HG03520 (cell line): ENCODE results near the gene HADHB.
"Not testable (repeated sequence)": the region's sequence is repeated elsewhere in the genome, so short reads cannot be mapped to it uniquely, and the experiment has no call there.

Experiments used
- ATAC-seq: cut with Tn5 transposase; IDR thresholded peaks from one replicate; pipeline ENCODE4 v1.9.1; 2021; ENCODE audit warnings: mild to moderate bottlenecking, moderate library complexity; ENCODE audit not compliant: unreplicated experiment

HADHB gene

DNA sequence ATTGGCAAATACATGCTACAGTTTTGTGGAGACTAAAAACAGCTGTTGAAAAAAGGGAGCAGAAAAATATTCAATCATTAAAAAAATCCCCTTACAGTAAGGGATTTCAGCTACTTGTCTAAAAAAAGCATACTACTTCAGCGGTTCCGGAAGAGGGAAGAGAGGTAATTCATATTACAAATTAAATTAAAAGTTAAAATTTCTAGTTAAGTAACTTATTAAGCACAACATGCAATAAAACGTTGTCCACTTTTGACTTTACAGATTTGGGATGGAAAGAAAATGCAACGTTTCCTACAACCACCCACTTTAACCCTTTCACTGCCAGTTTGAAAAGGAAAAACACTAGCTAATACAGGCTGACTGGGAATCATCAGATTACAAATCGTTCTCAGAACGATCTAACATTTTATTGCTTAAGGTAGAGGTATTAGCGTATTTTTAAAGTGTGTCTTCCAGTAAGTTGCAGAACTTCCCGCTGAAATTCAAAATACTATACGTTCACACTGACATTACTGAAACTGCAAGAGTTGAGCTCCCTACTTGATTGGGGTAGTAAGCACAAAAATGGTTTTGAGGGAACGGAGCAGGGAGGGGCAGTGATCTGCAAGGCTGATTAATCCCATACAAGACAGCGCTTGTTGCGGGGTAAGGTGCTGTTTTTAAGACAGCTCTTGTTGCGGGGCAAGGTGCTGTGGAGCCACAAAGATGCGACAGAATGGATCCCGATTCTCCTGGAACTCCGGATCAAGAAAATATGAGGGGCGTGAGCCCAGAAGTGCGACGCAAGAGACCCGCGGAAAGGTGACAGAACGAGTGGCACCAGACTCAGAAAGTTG, 1.1 kb upstream of the HADHB start:
- no peak for ATAC-seq

DNA sequence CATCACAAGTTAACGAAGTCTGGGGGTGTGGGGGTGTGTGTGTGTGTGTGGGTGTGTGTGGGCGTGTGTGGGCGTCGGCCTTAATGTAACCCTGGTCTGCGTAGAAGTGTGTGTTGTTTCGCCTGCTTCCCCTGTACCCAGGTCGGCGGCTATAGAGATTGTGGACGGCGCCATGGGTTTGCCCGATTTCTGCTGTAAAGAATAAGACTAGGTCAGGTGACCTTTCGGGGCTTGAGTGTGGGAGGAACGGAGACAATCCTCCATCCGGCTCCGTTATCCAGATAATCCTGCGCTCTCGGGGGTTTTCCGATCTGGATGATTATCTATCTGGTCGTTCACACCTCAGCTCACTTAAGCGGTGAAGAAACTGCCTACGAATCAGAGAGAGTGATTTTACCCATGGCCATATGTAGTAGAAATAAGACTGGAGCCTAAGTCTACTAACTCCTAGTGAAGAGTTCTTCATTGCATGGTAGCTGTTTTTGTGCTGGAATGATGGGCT, 543 bp downstream of the HADHB start:
- ATAC-seq: peak; percentile 9

DNA sequence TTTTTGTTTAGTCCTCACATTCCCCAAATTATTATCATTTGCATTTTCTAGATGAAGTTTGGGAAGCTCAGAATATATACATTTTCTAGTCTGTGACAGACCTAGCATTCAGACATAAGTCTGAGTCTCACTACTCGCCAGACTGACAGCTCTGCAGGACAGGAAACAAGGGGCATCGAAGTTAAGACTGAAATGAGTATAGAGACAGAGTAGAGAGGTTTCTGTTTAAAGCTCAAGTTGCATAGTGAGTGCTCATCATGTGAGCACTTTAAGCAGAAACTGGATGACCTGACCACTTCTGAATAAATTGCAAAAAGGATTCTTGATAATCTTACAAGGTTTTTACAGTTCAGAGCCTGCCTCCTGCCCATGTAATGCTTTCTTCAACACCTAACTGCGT, 1.1 kb downstream of the HADHB start:
- peak; percentile 48 for ATAC-seq

DNA sequence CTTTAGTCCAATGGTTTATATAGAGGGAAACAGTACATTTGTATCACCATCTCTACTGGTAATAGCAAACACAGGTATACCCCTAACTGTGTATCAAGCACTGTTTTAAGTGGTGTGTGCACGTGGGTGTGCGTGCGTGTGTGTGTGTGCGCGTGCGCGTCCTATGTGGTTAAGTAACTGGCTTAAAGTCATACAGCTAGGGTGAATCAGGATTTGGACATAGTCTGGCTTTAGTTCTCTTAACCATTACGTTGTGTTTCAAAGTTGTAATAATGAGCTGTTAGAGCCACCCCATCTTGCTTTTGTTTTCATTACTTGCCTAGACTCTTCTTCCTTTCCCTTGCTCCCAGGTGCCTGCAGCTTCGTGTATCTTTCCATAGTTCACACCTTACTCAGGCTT, 2.1 kb downstream of the HADHB start:
- no peak for ATAC-seq

DNA sequence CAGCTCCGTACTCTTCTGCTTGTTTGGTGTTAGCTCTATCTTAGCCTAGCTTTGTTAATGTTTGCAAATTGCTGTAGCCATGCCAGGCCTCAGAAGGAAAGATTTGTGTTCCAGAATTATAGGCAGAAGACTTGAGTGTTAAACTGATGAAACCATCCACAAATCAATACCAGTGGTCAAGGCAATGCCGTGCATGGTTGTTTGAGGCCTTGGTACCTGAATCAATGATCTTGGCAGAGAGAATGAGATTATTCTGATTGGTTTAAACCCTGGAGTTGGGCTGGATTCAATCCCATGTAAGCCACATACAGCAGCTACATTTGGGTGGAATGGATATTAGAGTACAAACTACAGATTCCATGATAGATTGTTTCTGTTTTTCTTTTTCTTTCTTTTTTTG, 4.9 kb downstream of the HADHB start:
- no peak for ATAC-seq

DNA sequence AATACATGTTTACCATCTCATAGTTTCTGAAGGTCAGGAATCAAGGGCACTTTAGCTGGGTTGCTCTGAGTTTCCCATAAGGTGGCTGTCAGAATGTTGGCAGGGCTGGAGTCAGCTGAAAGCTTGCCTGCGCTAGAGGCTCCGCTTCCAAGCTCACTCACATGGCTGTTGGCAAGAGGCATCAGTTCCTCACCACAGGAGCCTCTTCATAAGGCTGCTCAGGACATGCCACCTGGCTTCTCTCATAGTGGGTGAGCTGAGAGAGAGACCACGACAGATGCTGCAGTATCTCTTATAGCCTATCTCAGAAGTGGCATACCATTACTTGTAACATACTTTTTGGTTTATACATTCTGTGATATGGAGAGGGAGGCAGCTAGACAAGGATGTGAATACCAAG, 7.2 kb downstream of the HADHB start:
- ATAC-seq: no peak

DNA sequence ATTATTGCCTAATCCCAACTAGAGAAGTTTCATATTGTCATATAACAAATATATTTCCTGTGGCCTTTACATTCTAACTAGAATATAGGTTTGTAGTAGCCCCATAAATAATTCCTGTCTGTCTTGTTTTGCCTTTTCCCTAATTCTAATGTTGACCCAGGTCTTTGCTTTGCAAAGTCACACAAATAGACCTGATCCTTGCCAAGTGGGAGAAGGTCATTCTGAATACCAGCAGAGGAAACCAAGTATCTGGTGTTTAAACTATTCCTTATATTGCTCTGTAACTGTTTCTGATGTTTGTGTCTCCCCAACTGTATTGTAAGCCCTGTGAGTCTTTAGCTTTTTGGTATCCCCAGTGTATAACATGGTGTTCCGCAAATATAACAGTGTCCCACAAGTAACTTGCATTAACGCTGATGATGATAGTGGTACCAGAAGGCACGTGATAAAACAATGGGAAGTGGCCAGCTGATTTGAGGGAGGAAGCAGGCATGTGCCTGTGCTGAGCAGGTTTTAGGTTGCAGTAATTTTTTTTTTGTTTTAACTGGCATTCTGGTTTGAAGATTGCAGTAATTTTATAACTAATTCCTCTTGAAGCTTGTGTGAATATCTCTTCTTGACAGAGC, 11.1 kb downstream of the HADHB start:
- ATAC-seq: no peak

DNA sequence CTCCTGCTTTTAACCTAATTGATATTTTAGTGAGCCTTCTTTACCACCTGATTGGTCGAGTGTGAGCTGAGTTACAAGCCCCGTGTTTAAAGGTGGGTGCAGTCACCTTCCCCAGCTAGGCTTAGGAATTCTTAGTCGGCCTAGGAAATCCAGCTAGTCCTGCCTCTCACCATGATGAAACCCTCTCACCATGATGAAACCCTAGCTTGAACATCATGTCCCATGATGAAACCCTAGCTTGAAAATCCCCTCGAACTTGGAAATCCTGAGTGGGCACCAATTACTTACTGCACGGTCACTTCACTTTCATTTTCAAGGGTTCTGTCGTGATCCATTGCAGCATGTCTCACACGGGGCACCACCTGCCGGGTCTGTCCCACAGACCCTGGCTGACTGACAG, 14.1 kb downstream of the HADHB start:
- not testable (repeated sequence) for ATAC-seq

DNA sequence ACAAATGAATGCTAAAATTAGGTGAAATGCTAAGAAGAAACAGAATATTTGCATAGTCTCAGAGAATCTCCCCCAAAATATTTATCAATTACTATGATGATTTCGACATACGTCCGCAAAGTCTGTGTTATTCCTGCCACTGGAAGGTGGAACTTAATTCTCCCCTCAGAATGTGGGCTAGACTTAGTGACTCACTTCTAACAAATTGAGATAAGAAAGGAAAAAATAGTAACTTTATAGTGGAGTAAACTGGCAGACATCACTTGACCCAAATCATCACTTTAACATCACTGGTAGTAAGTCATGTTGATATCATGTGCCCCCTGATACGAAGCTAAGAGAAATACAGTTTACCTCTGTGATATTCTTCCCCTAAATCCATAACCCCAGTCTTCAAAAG, 23.5 kb downstream of the HADHB start:
- no peak for ATAC-seq

DNA sequence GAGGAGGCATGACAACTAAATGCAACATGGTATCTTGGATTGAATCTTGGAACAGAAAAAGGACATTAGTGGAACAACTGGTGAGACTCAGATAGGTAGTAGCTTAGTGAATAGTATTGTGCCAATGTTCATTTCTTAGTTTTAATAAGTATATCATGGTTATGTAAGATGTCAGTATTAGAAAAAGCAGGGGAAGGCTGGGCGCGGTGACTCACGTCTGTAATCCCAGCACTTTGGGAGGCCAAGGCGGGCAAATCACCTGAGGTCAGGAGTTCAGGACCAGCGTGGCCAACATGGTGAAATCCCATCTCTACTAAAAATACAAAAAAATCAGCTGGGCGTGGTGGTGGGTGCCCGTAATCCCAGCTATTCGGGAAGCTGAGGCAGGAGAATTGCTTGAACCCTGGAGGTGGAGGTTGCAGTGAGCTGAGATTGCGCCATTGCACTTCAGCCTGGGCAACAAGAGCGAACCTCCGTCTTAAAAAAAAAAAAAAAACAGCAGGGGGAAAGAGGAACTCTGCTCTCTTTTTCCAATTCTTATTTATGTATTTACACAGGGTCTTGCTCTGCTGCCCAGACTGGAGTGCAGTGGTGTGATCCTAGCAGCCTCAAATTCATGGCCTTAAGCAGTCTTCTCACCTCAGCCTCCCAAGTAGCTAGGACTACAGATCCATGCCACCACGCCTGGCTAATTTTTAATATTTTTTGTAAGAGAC, 24.1 kb downstream of the HADHB start:
- not testable (repeated sequence) for ATAC-seq

DNA sequence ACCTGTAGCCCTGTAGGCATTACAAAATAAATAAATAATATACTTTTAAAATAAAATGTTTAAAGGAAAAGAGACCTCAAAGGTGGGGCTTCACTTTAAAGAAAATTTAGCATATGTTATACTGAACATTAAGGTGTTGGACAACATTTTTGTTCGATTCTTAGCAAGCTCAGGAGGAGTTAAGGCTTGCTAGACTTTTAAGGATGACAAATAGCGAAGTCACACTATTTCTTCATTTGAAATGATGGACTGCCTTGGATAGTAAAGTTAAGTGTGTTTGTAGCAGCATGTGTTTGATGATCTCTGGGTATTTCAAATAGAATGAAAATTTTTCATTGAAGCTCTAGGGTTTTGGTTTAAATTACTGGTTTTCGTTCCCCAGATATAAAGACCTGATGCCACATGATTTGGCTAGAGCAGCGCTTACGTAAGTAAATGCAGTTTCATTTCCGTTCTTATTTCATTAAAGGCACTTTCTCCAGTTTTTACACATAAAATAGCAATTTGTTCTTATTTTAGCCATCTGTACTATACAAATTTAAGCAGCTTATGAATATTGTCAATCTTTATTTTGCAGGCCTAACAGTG, 24.9 kb downstream of the HADHB start:
- ATAC-seq: no peak

DNA sequence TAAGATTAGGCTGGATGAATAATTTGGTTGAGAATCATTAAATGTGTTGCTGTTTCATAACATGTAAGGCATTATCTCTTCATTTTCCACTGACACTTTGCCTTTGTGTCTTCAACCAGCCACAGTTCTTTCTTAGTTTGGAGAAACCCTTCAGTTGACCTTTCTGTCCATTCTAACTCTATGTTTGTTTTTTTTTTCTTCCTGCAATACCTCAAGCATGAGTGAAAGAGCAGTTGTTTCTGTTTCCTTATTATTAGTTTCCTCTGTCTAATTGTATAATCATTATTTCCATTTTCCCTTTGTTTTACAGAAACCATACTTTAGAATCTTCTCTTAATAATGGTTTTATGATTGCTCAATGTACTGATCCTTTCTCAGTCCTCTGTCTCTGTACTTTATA, 25.6 kb downstream of the HADHB start:
- ATAC-seq: no peak

DNA sequence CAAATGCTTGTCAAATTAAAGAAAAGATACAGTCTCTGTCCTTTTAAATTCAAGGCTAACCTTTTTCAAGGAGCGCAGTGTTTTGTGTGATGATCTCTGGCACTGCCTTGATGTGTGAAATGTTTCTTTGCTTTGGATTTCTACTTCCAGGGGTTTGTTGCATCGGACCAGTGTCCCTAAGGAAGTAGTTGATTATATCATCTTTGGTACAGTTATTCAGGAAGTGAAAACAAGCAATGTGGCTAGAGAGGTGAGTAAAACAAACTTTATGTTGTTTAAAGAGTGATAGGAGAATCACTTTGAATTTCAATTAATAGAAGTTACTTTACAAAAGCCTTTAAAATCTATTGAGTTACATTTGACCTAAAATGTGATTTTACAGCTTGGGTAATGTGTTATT, 28.8 kb downstream of the HADHB start:
- ATAC-seq: no peak

DNA sequence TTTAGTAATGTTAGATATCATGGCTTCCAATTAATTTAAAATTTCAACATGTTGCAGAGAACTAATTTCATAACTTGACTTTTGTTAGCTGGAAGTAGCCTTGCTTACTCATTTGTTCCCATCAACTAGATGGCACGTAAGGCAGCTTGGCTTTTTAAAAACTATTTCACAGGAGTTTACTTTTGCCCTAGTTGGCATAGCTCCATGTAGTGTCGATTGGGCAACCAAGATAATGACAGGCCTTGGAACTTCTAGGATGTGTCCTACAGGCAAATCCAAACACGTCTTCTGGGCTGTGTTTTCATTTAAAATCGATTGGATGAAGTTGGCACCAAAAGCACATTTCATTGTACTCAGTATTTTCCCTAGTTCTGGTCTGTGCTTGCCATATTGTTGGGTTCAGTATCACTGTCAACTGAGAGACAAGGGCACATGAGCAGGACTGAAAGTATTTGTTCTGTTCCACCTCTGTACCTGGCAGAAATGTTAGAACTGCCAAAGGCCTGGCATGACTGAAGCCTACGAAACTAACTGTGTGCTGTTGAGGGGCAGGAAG, 29.4 kb downstream of the HADHB start:
- no peak for ATAC-seq

DNA sequence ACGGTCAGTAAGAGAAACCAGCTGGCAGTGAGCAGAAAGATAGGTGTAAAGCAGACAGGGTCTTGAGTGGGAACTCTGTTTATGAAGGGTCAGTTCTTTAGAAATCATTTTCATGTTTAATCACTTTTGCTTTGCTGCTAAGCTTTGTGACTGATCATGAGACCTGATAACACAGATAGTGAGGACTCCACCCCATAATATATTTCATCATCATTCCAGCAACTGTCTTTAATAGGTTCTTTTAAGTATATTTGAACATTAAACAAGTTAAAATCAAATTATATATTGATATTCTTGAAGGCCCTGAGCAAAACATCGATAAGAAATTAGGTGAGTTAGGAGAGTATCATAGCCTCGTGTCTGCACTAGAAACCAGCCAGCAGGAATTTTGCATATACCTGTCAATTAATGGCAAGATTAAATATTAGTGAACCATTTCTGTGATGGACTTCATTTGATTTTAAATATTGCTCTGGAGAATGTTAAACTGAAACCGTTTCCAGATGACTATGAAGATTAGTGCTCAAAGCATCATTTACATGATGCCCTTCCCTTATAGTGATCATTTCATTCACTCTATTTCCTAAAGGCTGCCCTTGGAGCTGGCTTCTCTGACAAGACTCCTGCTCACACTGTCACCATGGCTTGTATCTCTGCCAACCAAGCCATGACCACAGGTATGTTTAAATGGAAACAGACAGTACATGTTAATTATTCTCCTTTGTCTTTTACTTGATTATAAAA, 31.9 kb downstream of the HADHB start:
- no peak for ATAC-seq

DNA sequence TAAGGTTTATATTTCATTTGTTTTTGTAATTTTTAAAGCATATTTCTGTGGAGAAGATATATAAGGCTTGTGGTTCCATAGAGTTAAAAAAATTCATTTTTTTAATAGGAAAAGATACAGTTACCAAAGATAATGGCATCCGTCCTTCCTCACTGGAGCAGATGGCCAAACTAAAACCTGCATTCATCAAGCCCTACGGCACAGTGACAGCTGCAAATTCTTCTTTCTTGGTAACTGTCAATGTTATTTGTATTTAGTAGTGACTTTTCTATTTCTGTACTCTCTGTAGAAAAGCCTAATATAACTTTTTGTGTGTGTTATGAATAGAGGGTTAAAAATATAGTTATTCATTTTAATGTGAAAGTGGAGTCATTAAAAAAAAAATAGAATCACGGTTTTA, 35.1 kb downstream of the HADHB start:
- no peak for ATAC-seq

DNA sequence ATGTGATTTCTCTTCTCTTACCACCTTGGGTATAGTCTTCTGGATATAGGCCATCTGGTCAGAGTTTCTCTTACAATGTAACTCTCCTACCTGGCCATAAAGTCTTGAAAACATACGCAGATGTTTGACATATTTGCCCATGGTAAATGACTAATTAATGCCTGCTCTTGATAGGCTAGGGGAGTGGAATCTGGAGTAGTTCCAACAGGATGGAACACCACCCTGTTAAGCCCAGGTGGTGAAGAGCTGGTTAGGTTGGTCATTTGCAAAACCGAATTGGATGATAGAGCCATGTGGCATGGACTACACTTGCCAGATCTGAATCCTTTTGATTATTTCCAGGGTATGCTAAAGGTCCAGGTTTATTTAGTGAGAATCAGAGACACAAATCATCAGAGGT, 36.5 kb downstream of the HADHB start:
- no peak for ATAC-seq

DNA sequence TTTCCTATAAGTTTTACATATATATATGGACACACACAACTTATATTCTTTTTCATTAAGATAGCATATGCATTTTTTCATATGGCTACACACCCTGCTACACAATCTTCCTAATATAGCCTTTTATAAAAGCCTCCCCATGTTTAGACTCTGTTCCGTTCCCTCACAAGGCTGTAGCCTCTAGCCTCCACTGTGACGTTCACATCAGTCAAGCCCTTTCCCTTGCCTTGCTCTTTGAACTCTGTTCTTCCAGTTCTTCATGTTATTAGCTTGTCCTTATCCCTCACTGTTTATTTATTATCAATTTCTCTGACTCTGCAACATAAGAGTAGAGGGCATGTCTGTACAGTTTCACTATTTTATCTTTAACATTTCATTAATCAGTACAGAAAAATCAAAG, 38.9 kb downstream of the HADHB start:
- no peak for ATAC-seq

DNA sequence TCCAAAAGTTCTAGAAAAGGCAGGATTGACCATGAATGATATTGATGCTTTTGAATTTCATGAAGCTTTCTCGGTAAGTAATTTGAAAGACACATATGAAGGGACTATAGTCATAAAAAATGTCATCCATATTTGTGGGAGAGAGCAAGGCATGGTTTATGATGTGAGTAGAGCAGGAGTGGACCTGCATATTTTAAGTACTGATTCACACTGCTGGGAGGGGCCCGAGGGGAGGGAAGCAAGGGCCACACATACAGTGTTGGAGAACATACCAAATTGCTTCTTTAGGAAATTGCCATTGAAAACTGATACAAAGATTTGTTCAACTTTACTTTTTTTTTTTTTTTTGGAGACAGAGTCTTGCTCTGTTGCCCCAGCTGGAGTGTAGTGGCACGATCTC, 39.4 kb downstream of the HADHB start:
- no peak for ATAC-seq

DNA sequence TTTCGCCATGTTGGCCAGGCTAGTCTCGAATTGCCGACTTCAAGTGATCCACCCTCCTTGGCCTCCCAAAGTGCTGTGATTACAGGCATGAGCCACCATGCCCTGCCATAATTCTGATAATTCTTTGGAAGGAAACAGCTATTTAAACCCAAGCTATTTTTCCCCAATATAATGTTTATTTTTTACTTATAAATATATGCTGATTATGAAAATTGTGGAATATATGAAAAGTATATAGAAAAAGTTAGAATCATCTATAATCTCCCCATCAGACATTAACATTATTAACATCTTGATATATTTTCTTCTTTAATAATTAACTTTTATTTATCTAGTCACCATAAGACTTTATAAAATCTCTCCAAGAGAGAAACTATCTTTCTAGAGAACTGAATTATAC, 41.2 kb downstream of the HADHB start:
- ATAC-seq: no peak
